Activated CD4-positive, alpha-beta T cell treated with anti-CD3 and anti-CD28 coated beads, Interleukin-10, Interleukin-2, amounts not matched to agents 100 ng/mL and 50 ng/mL, durations not matched to agents 16 hours and 8 hours (primary cell): ENCODE data around the gene B3GAT1.
"Not testable (repeated sequence)": the region's sequence is repeated elsewhere in the genome, so short reads cannot be mapped to it uniquely, and the experiment has no call there.

Experiments used
- DNase-seq: peaks from one replicate; pipeline ENCODE4 v3.0.0-alpha.2; 2020

The B3GAT1 gene

DNA sequence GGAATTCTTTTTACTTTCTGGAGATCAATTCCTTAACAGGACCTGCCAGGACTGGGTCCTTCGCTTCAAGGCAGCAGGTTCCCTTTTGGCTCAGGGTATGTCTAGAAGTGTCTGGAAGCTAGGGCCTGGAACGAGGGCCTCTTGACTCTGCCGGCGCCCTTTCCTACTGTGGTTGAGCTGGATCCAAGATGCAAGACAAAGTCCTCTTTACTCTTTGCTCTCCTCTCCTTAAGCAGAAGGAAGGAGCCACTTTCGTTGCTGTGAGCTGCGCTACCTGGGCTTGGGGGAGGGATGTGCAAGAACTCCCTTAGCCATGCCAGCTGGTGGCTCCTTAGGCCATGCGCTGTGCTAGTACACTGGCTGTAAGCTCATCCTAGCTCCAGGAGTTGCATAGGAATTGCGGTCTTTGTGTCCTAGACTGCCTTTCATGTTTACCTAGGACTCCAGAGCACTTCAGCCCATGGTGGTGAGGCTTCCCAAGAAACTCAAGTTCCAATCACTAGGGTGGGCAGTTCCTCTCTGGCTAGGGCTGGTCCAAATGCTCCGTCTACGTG lies 62.2 kb downstream of the B3GAT1 start:
- DNase-seq: no peak

DNA sequence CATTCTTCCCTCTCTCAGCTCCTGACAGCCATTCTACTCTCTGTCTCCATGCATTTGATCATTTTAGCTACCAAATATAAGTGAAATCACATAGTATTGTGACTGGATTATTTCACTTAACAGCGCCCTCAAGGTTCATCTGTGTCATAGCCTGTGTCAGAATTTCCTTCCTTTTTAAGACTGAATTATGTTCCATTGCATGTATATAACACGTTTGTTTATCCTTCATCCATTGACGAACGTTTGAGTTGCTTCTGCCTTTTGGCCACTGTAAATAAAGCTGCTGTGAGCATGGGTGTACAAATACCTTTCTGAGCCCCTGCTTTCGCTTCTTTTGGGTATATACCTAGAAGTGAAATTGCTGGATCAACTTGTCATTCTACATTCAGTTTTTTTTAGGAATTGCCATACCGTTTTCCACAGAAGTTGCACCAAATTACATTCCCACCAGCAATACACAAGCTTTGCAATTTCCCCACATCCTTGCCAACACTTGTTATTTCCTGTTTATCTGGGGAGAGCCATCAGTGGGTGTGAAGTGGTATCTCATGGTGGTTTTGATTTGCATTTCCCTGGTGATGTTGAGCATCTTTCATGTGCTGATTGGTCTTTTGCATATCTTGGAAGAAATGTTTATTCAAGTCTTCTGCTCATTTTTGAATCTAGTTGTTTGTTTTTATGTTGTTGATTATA lies 62.8 kb downstream of the B3GAT1 start:
- peak; percentile 21 for DNase-seq

DNA sequence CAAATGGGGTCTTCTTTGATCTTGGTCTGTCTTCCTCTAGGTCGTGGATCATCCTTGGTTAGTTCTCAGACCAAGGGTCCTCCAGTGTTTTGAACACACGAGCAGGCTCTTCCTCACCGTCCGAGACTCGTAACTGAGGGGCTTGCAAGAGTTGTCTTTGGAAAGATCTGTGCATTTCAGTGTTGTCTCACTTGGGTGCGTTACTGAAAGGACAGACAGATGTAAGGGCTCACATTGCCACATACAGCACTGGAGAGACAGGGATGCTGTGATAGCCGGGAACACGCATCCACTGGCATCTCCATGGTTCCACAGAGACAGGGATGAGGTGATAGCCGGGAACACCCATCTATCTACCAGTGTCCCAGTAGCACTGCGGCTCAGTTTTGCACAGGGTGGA lies 64.6 kb downstream of the B3GAT1 start:
- DNase-seq: no peak

DNA sequence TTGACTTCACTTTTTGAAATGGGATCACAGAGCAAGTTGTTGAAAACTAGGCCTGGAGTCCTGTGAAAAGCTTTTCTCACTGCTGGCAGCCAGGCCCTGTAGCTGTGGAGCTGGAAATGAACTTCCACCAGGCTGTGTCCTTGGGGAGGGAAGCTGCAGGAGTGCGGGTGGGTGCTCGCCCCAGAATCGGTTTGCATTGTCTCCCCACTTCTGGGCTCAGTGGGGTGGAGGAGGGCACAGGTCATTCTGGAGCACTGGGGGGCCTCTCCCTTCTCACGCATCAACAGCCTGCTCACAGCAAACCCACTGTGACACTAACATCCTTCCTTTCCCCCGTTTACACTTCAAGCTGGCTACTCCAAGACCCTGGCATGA lies 65.1 kb downstream of the B3GAT1 start:
- DNase-seq: no peak

DNA sequence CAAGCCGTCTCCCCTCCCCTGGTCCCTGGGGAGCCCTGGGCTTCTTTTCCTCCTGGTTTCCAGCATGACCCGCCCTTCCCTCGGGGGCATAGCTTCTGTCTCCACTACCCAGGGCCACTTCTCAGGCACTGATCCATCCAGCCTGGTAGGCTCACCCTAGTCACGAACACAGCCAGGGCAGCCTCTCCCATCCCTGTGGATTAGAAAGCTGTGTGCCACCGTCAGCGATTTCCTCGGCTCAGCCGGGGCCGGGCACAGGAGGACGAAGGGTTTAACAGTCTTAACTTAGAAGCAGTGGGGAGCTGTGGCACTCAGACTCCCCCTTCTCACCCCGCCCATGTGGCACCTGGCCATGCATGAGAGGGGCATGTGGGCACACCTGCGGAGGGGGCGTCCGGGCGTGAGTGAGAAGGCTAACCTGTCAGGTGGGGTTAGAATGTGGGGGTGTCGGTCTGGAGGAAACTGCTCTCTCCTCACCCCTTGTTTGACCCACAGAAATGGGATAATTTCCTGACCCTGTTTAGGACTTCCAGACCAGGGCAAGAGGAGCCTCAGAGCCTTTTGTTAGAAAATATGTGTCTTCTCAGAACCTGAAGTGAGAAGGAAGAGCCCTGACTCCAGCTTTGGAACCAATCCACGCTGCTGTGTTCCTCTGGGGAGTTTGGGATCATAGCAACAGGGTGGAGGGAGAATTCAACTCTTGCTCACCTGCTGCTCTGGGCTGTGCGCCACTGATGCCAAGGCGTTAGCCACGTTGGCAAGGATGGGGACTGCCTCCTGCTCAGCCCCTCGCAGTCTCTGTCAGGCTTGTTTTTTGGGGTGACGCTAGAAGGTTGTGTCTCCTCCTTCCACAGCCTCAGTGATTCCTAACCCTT lies 65.7 kb downstream of the B3GAT1 start:
- no peak for DNase-seq

DNA sequence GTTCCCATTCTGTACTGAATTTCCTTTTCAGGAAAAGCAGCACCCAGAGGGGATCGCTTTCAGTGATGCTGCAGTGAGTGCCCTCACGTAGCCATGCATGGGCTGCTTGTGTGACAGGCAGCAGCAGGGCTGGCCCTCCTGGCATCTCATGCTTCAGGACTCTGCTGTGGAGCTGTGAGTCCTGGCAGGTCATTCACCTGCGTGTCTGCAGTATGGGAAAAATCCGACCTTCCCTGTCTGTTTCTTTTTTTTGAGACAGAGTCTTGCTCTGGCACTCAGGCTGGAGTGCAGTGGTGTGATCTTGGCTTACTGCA lies 66.8 kb downstream of the B3GAT1 start:
- no peak for DNase-seq

DNA sequence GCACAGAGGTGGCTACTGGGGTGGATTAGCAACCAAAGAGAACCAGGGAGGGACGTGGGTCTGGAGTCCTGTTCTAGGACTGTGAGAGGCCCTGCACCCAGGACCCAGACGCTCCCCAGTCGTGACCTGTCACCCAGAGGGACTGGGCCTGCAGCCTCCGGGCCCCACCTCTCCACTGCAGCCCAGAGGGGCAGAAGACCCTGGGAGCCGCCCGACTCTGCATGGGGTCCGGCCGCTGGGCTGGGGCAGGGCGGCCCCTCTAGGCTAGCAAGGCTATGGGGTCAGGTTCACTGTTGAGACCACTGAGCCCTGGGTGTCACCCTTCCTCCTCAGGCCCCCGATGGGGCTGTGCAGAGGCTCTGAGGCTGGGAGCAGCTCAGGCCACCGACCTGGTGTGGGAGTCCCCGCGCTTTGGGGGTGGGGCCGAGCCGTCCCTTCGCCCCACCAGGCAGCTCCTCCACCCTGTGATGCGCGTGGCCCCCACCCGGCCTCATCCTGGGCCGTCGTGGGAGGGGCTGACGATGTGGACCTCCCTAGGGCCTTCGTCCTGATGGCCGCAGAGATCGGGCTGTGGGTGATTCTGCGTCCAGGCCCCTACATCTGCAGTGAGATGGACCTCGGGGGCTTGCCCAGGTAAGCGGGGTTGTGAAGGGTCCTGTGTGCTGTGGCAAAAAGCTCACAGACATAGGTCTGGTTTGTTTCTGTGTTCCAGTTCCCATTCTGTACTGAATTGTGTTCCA lies 67.4 kb downstream of the B3GAT1 start:
- DNase-seq: not testable (repeated sequence)

DNA sequence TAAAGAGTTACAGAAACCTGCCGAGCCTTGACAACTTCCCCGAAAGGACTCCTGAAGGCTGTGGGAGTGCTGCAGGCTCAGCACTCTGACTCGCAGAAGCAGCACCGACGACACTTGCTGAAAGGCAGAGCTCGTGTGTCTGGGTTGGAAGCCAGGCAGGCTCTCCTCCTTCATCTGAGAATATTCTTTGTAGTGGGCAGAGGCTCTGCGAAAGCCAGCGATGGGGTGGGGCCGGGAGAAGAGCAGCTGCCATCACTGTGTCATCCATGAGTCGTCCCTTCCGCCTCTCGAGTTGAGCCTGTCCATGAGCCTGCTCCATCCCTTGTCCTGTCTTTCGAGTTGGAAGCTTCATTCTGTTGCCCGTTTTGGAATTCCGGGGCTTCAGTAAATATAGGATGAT lies 68.4 kb downstream of the B3GAT1 start:
- no peak for DNase-seq

DNA sequence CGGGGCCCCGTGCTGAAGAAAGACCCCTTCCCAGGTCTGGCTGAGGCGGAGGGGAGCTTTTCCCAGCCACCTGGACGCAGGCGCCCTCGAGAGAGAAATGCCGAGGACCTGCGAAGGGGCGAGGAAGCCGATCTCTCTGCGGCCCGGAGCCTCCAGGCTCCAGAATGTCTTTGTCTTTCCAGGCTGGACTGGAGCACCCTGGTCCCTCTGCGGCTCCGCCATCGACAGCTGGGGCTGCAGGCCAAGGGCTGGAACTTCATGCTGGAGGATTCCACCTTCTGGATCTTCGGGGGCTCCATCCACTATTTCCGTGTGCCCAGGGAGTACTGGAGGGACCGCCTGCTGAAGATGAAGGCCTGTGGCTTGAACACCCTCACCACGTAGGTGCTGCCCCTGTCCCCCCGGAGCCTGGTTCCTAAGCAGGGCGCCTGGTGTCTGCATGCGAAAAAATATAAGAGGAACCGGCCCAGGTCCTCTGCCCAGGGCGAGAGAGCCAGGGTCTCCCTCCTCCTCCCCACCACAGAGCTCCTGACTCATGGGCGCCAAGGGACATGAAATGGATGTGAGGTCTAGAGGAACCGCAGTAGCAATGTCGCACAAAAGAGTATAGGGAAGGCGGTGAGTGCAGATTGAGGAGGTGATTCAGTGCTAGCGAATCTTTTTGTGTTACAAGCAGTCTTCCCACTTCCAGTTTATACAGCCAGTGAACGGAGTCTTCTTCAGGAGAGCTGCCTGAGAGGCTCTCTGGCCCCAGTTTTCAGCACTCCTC lies 69.3 kb downstream of the B3GAT1 start:
- no peak for DNase-seq

DNA sequence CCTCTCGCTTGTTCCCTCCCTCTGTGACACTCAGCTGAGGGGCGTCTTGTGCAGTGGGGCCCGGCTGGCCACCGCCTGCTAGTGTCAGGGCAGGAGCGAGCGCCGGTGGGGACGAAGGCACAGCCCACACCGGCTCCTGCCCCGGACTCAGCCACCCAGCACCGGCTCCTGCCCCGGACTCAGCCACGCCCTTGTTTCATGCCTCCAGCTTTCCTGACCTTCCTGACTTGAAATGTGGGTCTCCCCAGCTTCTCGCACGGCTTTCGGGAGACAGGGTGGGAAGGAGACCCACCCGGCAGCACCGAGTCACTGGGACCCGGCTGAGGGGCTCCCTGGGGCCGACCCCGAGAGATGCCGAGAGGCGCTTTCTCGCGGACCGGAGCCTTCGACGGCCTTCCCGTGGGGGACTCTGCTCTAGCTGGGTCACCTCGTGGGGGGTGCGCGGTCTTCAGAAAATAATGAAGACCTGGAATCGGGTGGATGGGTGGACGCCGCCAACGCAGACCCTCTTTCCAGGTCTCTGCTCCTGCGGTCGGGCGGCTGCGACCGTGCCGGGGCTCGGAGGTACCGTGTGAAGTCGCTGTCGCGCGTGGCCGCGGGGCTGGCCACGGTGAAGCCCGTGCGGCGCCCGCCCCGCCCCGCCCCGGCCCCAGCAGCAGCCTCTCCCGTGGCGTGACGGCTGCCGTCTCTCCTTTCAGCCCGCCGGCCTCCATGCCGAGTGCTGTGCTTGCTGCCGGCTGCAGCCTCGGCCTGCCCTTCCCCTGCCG lies 70.1 kb downstream of the B3GAT1 start:
- DNase-seq: no peak

DNA sequence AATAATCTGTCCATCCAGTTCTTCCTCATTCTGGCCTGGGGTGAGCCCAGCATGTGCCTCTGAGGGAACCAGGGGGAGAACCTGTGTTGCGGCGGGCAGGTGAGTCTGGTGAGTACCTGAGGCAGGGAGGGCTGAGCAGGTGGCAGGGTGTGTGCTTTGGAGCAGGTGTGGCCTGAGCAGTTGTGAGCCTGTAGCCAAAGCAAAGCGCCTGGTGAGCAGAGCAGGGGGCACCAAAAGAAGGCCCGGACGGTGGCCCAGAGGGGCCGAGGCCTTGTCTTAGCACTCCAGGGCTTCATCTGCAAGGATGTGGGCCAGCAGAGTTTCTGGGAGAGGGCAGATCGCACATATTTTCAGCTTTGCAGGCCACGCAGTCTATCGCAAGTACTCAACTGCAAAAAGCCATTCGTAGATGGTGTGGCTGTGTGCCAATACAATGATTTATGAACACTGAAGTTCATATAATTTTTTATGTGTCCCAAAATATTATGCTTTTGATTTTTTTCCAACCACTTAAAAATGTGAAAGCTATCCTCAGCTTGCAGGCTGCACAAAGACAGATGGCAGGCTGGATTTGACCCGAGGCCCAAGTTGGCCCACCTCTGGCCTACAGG lies 71.6 kb downstream of the B3GAT1 start:
- no peak for DNase-seq

DNA sequence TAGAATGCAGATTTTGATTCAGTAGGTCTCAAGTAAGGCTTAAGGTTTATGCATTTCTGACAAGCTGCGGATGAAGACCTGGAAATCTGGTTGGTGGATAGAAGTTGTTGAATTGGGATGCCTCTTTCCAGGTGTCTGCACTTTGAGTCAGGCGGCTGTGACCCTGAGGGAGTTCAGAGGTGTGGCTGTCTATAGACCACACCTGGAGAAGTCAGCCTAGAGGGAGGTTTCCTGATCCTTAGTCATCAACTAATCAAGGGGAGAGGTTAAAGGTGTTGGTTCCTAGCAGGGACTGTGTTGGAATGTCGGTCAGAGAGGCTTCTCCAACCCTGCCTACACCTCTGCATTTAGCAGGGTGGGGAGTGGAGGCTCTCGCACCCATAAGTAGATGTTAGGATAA lies 72.3 kb downstream of the B3GAT1 start:
- DNase-seq: no peak

DNA sequence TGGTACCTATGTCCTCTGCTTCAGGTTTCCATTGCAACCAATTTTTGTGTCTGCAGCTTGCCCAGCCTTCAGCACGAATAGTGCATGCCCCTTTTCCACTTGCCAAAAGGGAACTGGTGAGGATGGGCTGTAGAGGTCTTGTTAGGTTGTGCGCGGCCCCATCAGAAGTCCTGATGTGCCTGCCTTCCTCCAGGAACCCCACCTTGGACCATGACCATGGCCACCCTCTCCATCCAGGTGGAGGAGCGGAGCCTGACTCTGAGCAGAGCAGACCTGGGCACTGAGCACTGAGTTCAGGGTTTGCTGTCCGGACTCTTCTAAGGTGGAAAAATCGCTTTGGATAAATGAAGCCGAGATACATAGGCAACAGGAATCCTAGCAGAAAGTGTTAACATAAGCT lies 73.4 kb downstream of the B3GAT1 start:
- DNase-seq: no peak

DNA sequence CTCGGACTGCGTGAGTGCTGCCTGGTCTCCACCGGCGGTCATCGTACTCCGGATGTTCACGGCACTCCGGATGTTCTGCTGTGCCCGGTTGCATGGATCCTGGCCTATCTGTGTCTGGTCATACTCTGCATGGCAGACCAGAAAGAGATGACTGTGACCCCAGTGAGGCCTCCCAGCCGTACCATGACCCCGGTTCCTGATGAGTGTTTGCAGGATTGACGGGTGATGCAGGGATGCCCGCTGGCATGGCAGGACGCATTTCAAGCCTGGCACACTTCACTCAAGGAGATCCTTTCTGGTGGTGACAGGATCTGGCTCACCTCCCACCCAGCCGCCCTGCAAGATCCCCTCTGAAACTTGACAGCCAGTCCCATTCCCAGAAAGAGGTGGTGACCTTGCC lies 74.0 kb downstream of the B3GAT1 start:
- DNase-seq: no peak

DNA sequence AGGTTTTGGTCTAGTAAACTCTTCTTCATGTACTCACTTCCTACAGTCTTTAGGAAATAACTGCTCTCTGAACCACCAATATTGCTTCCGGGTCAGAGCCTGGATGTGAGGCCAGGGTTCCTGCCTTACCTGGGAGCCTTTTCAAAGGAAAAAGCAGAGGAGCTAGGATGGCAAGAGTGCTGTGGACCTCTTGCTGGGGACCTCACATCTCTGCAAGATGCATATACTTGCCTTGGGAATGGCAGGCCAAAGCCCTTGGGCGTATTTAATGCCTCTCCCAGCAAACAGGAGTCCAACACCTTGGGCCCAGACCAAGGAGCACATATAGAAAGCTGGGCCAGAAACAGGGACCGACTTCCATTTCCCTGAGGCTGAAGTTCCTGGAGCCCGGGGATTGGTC lies 75.0 kb downstream of the B3GAT1 start:
- no peak for DNase-seq

DNA sequence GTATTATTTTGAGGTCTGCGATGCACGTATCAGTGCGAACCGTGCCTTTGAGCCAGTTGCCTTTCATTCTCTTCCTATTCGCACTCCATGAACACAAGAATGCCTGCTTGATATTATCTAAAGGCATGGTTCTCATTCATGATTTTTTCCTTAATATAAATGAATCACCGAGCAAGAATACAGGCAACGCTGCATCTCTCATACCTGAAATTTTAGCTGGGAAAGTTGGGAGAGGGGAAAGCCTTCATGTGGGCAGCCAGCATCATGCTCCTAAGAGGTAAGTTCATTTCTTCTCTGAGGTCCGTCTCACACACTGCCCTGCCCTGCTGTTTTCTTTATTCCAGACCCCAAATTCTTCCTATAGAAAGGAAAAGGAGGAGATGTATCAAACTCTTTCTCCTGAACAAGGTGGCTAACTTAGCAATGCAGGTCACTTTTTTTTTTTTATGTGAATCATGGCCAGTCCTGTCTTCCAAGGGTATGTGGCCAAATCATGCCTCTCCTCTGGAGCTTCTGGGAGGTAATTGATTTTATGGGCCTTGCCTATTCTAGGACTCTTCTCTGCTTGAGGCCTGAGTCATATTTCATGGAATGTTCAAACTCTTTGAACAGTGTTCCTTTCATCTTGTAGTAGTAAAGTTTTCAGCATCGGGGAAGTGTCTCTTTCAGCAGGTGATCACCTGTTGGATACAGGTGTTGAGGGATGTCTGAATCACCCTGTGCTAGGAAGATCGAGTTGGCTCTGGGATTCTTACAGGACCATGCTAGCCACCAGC lies 77.1 kb downstream of the B3GAT1 start:
- no peak for DNase-seq

DNA sequence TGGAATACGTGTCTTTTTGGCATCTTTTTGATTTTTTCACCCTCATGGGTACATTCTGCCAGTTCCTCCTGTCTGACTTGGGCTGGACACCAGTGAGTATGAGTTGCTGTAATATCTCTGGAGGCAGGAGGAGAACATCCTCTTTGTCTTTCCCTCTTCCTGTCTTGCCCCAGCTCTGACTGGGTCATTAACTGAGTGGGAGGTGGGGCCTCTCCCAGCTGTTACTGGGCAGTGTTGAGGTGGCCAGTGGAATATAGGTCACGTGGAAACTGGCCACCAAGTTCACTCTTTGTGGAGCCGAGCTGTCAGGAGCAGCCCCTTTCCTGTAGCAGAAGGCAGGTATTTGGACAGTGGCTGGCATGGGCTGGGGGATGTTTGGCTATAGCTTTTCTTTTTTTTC lies 78.1 kb downstream of the B3GAT1 start:
- DNase-seq: no peak

DNA sequence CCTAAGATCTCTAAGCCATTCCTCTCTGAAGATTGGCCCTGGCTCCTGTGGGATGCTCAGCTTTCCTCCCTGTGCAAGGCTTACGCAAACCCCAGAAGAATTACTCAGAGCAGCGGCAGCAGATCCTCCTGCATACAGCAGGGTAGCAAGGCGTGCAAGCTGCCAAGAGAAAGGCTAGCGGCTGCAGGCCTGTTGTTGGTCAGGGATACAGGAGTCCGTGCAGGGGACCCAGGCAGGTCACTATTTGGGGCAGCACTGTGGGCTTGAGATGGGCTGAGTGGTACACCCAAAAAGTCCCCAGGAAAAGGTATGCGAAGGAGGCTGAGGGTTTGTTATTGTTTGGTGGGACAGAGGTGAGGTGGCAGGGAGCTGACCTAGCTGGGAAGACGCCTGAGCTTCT lies 78.7 kb downstream of the B3GAT1 start:
- no peak for DNase-seq

DNA sequence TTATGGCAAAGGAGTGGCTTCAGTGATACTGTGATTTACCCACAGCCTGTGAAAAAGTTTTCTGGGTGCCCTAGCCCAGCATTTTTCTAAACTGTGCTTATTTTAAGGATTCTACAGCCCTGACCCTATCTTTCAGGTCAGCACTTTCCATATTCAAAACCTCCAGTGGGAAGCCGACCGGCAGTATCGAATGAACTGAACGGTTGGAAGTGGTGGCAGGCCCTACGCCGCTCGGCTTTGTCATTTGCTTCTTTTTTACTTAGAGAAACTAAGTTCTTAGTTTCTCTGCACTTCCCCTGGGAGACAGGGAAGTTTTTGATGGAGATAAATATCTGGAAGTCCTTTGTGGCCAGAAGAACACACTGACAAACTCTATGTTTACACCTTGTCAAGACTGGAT lies 79.3 kb downstream of the B3GAT1 start:
- no peak for DNase-seq

DNA sequence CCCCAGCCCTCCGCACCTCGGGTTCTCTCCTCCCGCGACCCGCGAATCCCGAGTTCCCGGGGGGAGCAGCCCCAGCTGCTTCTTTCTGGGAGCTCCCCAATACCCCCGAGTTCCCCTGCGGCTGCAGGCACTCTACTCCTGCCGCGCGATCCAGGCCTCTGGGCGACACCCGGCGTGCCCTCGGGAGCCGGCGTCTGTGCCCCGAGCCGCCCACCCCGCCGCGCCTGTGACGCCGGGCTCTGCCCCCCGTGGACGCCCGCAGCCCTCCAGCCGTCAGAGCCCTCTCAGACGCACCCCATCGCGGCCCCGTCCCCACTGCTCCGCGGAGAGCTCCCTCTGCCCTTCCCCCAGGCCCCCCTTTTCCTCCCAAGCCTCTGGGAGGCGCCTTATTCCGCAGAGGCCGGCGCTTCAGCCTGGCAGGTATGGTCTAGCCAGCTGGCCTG lies 79.8 kb downstream of the B3GAT1 start:
- DNase-seq: peak; percentile 11
